GM18498 (cell line): ENCODE results near the gene KCNA2.

Experiments used
- ATAC-seq: cut with Tn5 transposase; IDR thresholded peaks from one replicate; pipeline ENCODE4 v1.9.1; 2021; ENCODE audit warnings: mild to moderate bottlenecking, moderate library complexity; ENCODE audit not compliant: unreplicated experiment

The KCNA2 gene

DNA sequence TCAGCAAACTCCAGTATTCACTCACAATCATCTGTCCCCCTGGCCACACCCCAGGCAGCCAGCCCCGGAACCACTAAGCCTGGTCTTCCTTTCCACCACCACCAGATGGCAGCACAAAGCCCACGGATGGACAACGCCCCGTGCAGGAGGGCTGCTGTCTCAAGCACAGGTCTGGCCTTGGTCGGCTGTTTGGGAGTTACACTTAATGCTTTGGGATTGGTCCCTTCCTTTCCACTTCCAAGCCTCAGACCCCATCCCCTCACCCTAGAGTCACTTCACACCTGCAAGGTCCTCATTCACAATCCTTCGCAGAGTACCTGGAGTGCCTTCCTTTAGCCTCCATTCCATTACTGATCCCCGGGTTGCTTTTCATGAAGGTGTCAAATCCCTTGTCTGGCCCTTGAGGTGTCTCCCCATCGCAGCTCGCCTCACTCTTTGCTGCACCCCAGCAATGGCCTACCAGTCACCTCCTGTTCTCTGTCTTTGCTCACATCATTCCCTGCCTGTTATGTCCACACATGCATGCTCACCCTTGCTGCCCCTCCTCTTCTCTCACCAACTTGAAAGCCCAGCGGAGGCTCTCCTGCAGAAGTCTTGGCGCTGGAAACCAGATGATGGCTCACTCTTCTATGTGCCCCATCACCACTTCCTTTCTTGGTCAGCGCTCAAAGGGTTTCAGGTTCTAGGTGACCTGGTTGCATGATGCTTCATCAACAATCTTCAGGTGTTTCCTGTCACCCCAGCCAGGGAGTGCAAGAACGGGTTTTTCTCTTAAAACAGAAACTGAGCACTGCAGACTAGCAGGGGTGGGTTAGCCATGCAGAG is 24.9 kb upstream of the KCNA2 start:
- peak; percentile 56 for ATAC-seq

DNA sequence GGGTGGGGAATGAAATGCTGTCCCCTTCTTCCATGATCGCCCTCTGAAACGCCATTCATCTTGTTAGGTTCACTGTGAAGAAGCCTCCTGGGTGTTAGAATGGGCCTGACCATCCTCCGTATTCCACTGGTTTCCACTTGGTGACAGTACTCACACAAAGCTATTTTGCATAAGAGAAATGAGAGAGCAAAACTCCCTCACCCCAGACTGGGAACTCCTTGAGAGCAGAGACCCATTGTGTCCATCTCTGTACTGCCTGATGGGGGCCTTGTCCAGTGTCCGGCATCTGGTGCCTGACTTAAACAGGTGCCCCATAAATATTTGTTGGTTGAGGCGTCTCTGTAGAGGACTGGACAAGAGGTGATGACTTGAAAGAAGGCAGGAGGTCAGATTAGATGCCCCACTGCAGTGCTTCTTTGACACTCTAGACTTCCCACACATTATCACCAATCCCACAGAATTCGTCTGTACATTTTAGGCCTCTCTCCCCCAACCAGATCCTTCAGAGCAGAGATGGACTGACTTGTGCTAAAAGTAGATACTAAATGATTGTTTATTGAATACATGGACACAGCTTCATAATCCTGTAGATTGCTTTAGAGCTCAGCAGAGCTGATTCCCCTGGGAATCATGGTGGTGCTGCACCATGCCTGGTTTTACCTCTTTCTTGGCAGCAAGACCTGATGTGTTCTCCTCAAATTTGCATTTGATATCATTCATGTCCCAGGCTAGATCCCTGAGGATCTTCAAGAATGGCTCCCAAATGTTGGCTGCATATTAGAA is 22.4 kb upstream of the KCNA2 start:
- no peak for ATAC-seq

DNA sequence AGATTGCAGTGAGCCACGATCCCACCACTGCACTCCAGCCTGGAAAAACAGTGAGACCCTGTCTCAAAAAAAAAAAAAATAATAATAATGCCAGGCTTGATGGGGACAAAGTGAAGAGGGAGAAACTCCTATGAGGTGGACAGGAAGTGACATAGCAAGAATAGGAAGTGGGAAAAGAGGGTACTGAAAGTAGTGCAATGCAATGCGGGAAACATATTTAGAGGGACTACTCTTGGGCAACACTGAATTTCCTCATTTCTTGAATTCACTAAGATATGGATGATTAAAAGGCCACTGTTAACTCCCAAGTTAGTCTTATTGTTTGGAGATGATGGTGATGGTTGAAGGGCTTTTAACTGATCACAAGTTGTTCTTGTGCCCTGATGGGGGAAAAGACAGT is 21.6 kb upstream of the KCNA2 start:
- ATAC-seq: no peak

- no peak for ATAC-seq
These were observed 20.7 kb upstream of the KCNA2 start for GRCh38 chr1:110626889-110627288.

- no peak for ATAC-seq
These were observed 14.5 kb upstream of the KCNA2 start for GRCh38 chr1:110620686-110621085.

DNA sequence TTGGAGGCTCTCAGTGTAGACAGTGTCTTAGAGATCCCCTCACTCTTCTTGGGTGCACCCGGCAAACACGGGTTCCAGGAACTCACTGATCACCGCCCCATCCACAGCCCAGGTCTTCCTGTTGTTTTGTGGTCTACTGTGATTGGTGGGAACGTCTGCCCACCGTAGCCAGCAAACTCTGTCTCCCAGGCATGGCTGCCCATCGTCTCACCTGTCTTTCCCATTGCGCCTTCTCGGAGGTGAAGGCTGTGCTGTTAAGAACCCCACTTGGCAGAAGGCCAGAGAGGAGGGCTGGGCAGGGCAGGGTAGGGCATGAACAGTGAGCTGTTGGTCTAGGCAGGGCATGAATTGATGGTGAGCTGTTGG is 14.1 kb upstream of the KCNA2 start:
- ATAC-seq: no peak

DNA sequence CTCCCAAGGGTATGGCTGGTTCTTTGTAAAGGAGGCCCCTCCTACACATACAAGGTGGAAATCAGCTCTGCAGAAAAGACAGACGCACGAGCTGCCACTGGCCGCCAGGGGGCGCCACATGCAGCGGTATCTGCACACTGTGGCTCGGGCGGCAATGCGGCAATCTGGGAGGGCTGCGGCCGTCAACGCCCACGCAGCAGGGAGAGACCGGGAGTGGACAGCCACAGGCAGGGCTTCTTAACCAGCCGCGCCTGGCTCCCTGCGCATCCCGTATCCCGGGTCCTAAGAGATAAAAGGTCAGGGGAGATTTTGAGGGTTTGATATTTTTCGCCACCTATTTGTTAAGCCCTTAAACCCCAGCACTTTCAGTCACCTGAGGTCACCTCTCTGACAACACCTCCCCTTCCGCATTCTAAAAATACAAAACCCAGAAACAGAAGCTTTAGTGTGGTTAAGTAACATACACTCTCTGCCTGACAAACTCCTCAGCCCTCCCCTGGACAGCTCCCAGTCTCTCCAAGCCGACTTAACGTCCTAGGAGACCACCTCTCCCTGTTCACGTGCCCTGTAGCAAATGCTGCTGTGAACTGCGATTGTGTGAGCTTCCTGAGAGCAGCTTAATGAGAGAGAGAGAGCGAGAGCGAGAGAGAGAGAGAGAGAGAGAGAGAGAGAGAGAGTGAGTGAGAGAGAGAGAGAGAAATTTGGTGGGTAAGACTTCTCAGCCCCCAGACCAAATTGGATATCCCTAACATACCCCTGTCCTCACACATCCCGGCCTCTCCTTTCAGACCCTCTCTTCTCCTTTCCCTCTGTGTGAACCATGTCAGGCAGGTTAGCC is 13.5 kb upstream of the KCNA2 start:
- ATAC-seq: peak; percentile 81

DNA sequence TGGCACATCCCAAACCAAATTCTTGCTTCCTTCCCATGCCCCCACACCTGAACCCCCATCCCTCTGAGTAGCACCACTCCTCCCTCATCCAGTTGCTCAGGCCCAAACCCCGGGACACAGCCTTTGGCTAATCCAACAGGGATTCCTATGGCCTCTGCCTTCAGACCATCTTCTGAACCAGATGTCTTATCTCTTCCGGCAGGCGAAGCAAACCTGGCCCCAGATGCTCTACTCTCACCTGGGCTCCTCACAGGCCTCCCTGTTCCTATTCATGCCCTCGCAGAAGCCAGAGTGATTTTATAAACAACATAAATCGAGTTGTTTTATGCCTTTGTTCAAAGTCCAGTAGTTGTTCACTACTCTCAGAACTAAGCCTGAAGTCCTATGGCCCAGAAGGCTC is 12.5 kb upstream of the KCNA2 start:
- ATAC-seq: no peak

DNA sequence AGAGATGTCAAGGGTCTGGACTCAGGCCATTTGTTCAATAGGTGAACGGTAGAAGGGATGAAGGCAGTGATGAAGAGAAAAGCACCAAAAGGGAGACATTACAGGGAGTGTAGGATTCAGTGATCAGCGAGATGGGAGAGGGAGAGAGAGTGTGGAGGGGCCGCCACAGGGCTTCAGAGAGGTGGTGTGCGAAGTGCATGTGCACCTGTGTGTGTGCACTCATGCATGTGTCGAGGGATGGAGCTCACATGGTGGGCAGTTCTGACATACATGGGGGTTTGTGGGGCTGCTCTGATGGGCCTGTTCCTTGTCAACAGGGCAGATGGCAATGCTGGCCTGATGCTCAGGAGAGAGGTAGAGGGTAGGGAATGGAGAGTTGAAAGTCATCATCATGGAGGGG is 11.4 kb upstream of the KCNA2 start:
- ATAC-seq: no peak

GRCh38 chr1:110617116-110617515 is 11.0 kb upstream of the KCNA2 start:
- ATAC-seq: no peak

GRCh38 chr1:110616587-110616986 is 10.4 kb upstream of the KCNA2 start:
- ATAC-seq: no peak

GRCh38 chr1:110615548-110616130 is 9.5 kb upstream of the KCNA2 start:
- no peak for ATAC-seq

GRCh38 chr1:110612060-110612745 is 6.0 kb upstream of the KCNA2 start:
- ATAC-seq: no peak

- no peak for ATAC-seq
These were observed 4.6 kb upstream of the KCNA2 start for GRCh38 chr1:110610696-110611286.

- no peak for ATAC-seq
These were observed 3.9 kb upstream of the KCNA2 start for GRCh38 chr1:110610084-110610483.

DNA sequence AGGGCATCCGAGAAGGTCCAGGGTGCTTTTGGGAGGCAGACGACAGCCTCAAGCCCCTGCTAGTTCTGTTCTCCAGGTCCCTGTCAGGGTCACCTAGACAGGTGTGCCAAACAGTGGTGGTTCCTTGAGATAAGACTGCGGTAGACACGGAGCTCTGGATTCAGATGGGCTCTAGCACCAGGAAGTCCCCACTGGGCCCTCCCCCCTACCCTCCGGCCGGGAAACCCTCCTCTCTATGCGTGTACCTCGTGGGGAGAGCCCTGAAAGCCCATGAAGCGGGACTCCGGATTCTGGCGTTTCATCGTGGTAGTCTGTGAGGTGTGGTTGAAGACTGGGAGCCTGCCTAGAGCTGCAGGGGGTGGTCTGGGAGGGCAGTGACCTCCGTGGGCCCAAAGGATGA is 2.1 kb upstream of the KCNA2 start:
- no peak for ATAC-seq

- ATAC-seq: no peak
These were observed 1.5 kb upstream of the KCNA2 start for GRCh38 chr1:110607536-110608230.

- no peak for ATAC-seq
These were observed 738 bp upstream of the KCNA2 start for GRCh38 chr1:110606657-110607535.

DNA sequence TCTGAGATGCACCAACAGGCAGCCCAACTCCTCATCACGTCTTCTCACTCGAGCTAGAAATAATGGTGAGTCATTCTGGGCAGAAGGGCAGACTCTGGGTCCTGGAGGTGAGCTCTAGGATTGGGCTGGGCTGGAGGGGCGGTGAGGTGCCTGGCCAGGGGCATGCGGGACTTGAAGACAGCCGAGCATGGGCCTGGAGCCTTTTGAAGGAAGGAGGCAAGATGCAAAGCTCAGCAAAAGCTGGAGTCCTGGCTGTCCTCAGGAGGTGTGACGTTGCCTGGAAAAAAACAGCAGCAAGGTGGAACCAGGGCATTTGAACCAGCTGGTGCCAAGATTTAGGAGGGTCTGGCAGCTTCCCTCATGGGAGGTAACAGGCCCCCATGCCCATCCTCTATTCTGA is 712 bp downstream of the KCNA2 start:
- no peak for ATAC-seq
